OCI-LY1 (cell line): ENCODE measurements around the gene APOC3.

Experiments
- H2AFZ ChIP-seq: fragments of 200-600 bp; sonication (generic), shearing (Covaris generic); 2 replicates; pipeline ENCODE4 v1.6.0; 2014; ENCODE audit warnings: antibody characterized with exemption, mild to moderate bottlenecking, low read length
- H3F3A ChIP-seq: fragments of 200-600 bp; sonication (generic), shearing (Covaris generic); 2 replicates; pipeline ENCODE4 v1.6.0; 2014; ENCODE audit warnings: mild to moderate bottlenecking, antibody characterized with exemption, low read length, moderate library complexity; ENCODE audit not compliant: insufficient read depth
- H3K27ac ChIP-seq: fragments of 200-600 bp; sonication (generic); 2 replicates; pipeline ENCODE4 v1.5.1; 2014; ENCODE audit warnings: low read length, mixed run types, mild to moderate bottlenecking, low read depth; ENCODE audit not compliant: poor library complexity, severe bottlenecking
- H3K27me3 ChIP-seq: fragments of 200-600 bp; sonication (generic); 2 replicates; pipeline ENCODE4 v1.6.0; 2014; ENCODE audit warnings: antibody characterized with exemption, mild to moderate bottlenecking, low read length, moderate library complexity; ENCODE audit not compliant: insufficient read depth
- H3K36me3 ChIP-seq: fragments of 200-600 bp; sonication (generic); 2 replicates; pipeline ENCODE4 v1.6.1; 2014; ENCODE audit warnings: mild to moderate bottlenecking, antibody characterized with exemption, low read length, moderate library complexity, mixed read lengths; ENCODE audit not compliant: insufficient read depth
- H3K4me1 ChIP-seq: fragments of 200-600 bp; sonication (generic); 2 replicates; pipeline ENCODE4 v1.5.1; 2014; ENCODE audit warnings: mild to moderate bottlenecking, low read length, moderate library complexity; ENCODE audit not compliant: insufficient read depth, severe bottlenecking
- H3K4me2 ChIP-seq: fragments of 200-600 bp; sonication (generic), shearing (Covaris generic); 2 replicates; pipeline ENCODE4 v1.6.1; 2014; ENCODE audit warnings: low read length
- H3K4me3 ChIP-seq: fragments of 200-600 bp; sonication (generic); 2 replicates; pipeline ENCODE4 v1.5.1; 2014; ENCODE audit warnings: low read length, low read depth, mild to moderate bottlenecking, mixed read lengths; ENCODE audit not compliant: poor library complexity, severe bottlenecking
- H3K79me2 ChIP-seq: fragments of 200-600 bp; shearing (Covaris generic); 2 replicates; pipeline ENCODE4 v1.6.1; 2016; ENCODE audit warnings: mixed run types, low read length, mixed read lengths; ENCODE audit not compliant: insufficient read depth
- H3K9ac ChIP-seq: fragments of 200-600 bp; sonication (generic), shearing (Covaris generic); 2 replicates; pipeline ENCODE4 v1.6.1; 2014; ENCODE audit warnings: mild to moderate bottlenecking, low read length, mixed read lengths
- H3K9me2 ChIP-seq: fragments of 200-600 bp; sonication (generic), shearing (Covaris generic); 2 replicates; pipeline ENCODE4 v1.6.1; 2014; ENCODE audit warnings: low read depth, mild to moderate bottlenecking, low read length, mixed read lengths
- H3K9me3 ChIP-seq: fragments of 200-600 bp; shearing (Covaris generic); 2 replicates; pipeline ENCODE4 v1.6.1; 2014; ENCODE audit warnings: low read length, mixed read lengths
- H4K20me1 ChIP-seq: fragments of 200-600 bp; sonication (generic), shearing (Covaris generic); 2 replicates; pipeline ENCODE4 v1.6.0; 2016; ENCODE audit warnings: mild to moderate bottlenecking, low read length; ENCODE audit not compliant: insufficient read depth
- EZH2 ChIP-seq: fragments of 200-600 bp; sonication (generic), shearing (Covaris generic); IDR thresholded peaks from 2 replicates; pipeline ENCODE4 v1.8.0; 2017; ENCODE audit warnings: borderline replicate concordance, mixed run types, mild to moderate bottlenecking, antibody characterized with exemption, low read length, moderate library complexity, mixed read lengths
- TF ChIP-seq, protein P1 (sequence below): fragments of 200-600 bp; sonication (generic), shearing (Covaris generic); IDR thresholded peaks from 2 replicates; pipeline ENCODE4 v1.5.1; 2017; ENCODE audit warnings: mild to moderate bottlenecking, antibody characterized with exemption, low read length, moderate library complexity, mixed read lengths

The APOC3 gene

GRCh38 chr11:116796548-116796947, 33.2 kb upstream of the APOC3 start:
- Histone ChIP-seq H3K9me2 (no peaks in the 10 kb centered on the region), H3K27ac (no peak overlapping the region), H3K4me2 (no peak overlapping the region), H3K27me3 (no peaks in the 10 kb centered on the region), H3K9me3 (no peaks in the 10 kb centered on the region), H3K4me3 (no peak overlapping the region), H3K4me1 (peaks cover 5% of the 10 kb centered on the region), H3F3A (no peaks in the 10 kb centered on the region), H3K9ac (no peak overlapping the region), H3K79me2 (no peaks in the 10 kb centered on the region), H2AFZ (no peak overlapping the region), H4K20me1 (no peaks in the 10 kb centered on the region), H3K36me3 (no peaks in the 10 kb centered on the region)
- TF ChIP-seq, protein P1, sequence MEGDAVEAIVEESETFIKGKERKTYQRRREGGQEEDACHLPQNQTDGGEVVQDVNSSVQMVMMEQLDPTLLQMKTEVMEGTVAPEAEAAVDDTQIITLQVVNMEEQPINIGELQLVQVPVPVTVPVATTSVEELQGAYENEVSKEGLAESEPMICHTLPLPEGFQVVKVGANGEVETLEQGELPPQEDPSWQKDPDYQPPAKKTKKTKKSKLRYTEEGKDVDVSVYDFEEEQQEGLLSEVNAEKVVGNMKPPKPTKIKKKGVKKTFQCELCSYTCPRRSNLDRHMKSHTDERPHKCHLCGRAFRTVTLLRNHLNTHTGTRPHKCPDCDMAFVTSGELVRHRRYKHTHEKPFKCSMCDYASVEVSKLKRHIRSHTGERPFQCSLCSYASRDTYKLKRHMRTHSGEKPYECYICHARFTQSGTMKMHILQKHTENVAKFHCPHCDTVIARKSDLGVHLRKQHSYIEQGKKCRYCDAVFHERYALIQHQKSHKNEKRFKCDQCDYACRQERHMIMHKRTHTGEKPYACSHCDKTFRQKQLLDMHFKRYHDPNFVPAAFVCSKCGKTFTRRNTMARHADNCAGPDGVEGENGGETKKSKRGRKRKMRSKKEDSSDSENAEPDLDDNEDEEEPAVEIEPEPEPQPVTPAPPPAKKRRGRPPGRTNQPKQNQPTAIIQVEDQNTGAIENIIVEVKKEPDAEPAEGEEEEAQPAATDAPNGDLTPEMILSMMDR, result no peak
- TF ChIP-seq EZH2, result no peak

DNA sequence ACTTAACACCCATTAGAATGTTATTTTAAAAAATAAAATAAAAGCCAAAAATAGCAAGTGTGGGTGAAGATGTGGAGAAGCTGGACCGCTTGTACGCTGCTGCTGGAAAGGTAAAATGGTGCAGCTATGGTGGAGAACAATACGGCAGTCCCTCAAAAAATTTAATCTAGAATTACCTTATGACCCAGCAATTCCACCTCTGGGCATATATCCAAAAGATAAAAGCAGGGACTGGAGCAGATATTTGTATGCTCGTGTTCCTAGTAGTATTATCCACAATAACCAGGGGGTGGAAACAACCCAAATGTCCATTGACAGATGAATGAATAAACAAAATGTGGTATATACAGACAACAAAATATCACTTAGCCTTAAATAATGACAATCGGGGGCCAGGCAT, 31.9 kb upstream of the APOC3 start:
- Histone ChIP-seq H3K79me2 (no peaks in the 10 kb centered on the region), H3K36me3 (no peaks in the 10 kb centered on the region; the same call in 1 of the 2 replicates), H3K9ac (no peak overlapping the region), H3K9me3 (no peaks in the 10 kb centered on the region), H4K20me1 (no peaks in the 10 kb centered on the region), H3K4me1 (no peaks in the 10 kb centered on the region), H3K27ac (no peak overlapping the region), H3K27me3 (no peaks in the 10 kb centered on the region), H3K4me3 (no peak overlapping the region), H3F3A (no peaks in the 10 kb centered on the region), H3K4me2 (no peak overlapping the region), H3K9me2 (no peaks in the 10 kb centered on the region), H2AFZ (no peak overlapping the region)
- no peak for TF ChIP-seq EZH2
- TF ChIP-seq, protein P1, result no peak

DNA sequence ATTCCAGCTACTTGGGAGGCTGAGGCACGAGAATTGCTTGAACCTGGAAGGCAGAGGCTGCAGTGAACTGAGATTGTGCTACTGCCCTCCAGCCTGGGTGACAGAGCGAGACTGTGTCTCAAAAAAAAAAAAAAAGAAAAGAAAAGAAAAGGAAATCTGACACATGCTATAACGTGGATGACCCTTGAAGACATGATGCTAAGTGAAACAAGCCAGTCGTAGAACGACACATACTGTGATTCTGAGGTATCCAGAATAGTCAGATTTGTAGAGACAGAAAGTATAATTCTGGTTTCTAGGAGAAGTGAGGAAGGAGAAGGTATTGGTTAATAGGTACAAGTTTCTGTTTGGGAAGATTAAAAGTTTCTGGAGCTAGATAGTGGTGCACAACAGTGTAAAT, 31.3 kb upstream of the APOC3 start:
- TF ChIP-seq, protein P1, result no peak
- TF ChIP-seq EZH2, result no peak
- no peak overlapping the region for H3K4me3 ChIP-seq
- H3K9me3 ChIP-seq, result no peaks in the 10 kb centered on the region
- H3F3A ChIP-seq, result no peaks in the 10 kb centered on the region
- no peak overlapping the region for H3K27ac ChIP-seq
- no peaks in the 10 kb centered on the region for H3K4me1 ChIP-seq
- no peak overlapping the region for H3K4me2 ChIP-seq
- no peaks in the 10 kb centered on the region for H4K20me1 ChIP-seq
- no peak overlapping the region for H2AFZ ChIP-seq
- H3K9ac ChIP-seq, result no peak overlapping the region
- no peaks in the 10 kb centered on the region for H3K79me2 ChIP-seq
- H3K27me3 ChIP-seq, result no peaks in the 10 kb centered on the region
- no peaks in the 10 kb centered on the region; the same call in 1 of the 2 replicates for H3K36me3 ChIP-seq
- no peaks in the 10 kb centered on the region for H3K9me2 ChIP-seq
